Caco-2 (cell line): Measurements from ENCODE around the gene CR1. TPM values are rescaled to one million over a fixed set of nuclear protein-coding genes. Genes with fewer than 3 reads are reported as not detected.

Source experiments
- BruUV-seq: library from RNA; stranded (reverse); fragments of 400-500 nt; replicated peaks from 2 replicates; lab custom pipeline; 2021; lab: Mats Ljungman, UMichigan
- CTCF ChIA-PET: fragments of 300-600 bp; sonication (Branson Sonifier 250); formaldehyde crosslinking; loops from one replicate; lab custom pipeline; 2022; ENCODE audit warnings: antibody characterized with exemption; lab: Charles Lee
- POLR2A ChIA-PET: fragments of 300-600 bp; sonication (Branson Sonifier 250); formaldehyde crosslinking; loops from one replicate; lab custom pipeline; 2022; ENCODE audit warnings: antibody characterized with exemption; lab: Charles Lee
- DNase-seq, 2 experiments: peaks; one replicate each; pipeline versions ENCODE4 v3.0.0 to v3.0.0-alpha.2; 2020 to 2022
- H3K27me3 ChIP-seq: replicated peaks from 2 replicates; pipeline ENCODE4 v1.6.0; 2011; ENCODE audit warnings: low read length; ENCODE audit not compliant: control insufficient read depth, insufficient read depth
- H3K36me3 ChIP-seq: 2 replicates; pipeline ENCODE4 v1.5.1; 2011; ENCODE audit warnings: low read length; ENCODE audit not compliant: control insufficient read depth, insufficient read depth
- H3K4me1 ChIP-seq: fragments of 250-450 bp; sonication (Bioruptor Pico); 2 replicates; pipeline ENCODE4 v1.5.1; 2020; ENCODE audit warnings: mild to moderate bottlenecking
- H3K4me3 ChIP-seq: 2 replicates; pipeline ENCODE4 v1.5.1; 2011; ENCODE audit warnings: low read depth, mild to moderate bottlenecking, control low read depth, low read length
- H3K9me3 ChIP-seq: fragments of 250-450 bp; sonication (Bioruptor Pico); 2 replicates; pipeline ENCODE4 v1.5.1; 2020; ENCODE audit warnings: mild to moderate bottlenecking, moderate library complexity
- H3K27ac Mint-ChIP-seq: one replicate; pipeline ENCODE4 v1.8.0; 2022; ENCODE audit warnings: mixed read lengths; ENCODE audit not compliant: unreplicated experiment
- H3K27me3 Mint-ChIP-seq: one replicate; pipeline ENCODE4 v1.8.0; 2022; ENCODE audit warnings: mixed read lengths; ENCODE audit not compliant: insufficient read depth, unreplicated experiment
- H3K36me3 Mint-ChIP-seq: one replicate; pipeline ENCODE4 v1.8.0; 2022; ENCODE audit warnings: mild to moderate bottlenecking, mixed read lengths; ENCODE audit not compliant: insufficient read depth, unreplicated experiment
- H3K4me1 Mint-ChIP-seq: one replicate; pipeline ENCODE4 v1.8.0; 2022; ENCODE audit warnings: low read depth, mixed read lengths; ENCODE audit not compliant: unreplicated experiment
- H3K4me3 Mint-ChIP-seq: one replicate; pipeline ENCODE4 v1.8.0; 2022; ENCODE audit warnings: mild to moderate bottlenecking, moderate library complexity, mixed read lengths; ENCODE audit not compliant: unreplicated experiment
- H3K9me3 Mint-ChIP-seq: one replicate; pipeline ENCODE4 v1.8.0; 2022; ENCODE audit warnings: mixed read lengths; ENCODE audit not compliant: unreplicated experiment
- intact Hi-C: fragments of 100-400 bp; cut with micrococcal nuclease; formaldehyde crosslinking; loops from one replicate; pipeline ENCODE4 v1.10.0; 2022; ENCODE audit not compliant: unreplicated experiment
- total RNA-seq: library from RNA; stranded (reverse); gene quantifications from 2 replicates; pipeline ENCODE4 v1.2.3, GENCODE V29; 2022
- TF ChIP-seq, protein P1 (sequence below), 2 experiments: fragments of 200-600 bp in 1 of 2; IDR thresholded peaks; 1 replicate in 1 of 2; 2 replicates in 1 of 2; pipeline versions ENCODE4 v1.5.1 to v1.8.0; 2011 to 2022; ENCODE audit warnings: antibody characterized with exemption in 1 of 2, control low read depth in 1 of 2, inconsistent platforms in 1 of 2, low read depth in 1 of 2, low read length in 1 of 2, mild to moderate bottlenecking in 1 of 2, moderate library complexity in 1 of 2; ENCODE audit not compliant: insufficient read depth in 1 of 2, severe bottlenecking in 1 of 2, unreplicated experiment in 1 of 2

Gene CR1
- total RNA-seq, 1 experiment from 2014 or later, result not detected

- peak; percentile 72 to 77 for DNase-seq
- intact Hi-C loops, result loop anchor here (2.0 kb wide), 1 partner anchor 44 kb away; no protein-coding TSS in a partner anchor
- no peaks in the 10 kb centered on the region for H3K36me3 Mint-ChIP-seq
- H3K27me3 Mint-ChIP-seq, result peaks cover 21% of the 10 kb centered on the region
- no peak within 1 kb of the TSS for H3K27ac Mint-ChIP-seq
- H3K4me3 Mint-ChIP-seq, result peak within 1 kb of the TSS; percentile 63
- no peaks in the 10 kb centered on the region; the same call in 1 of the 2 replicates for H3K4me1 ChIP-seq
- no peaks in the 10 kb centered on the region for H3K4me1 Mint-ChIP-seq
- no peaks in the 10 kb centered on the region; the same call in 1 of the 2 replicates for H3K27me3 ChIP-seq
- no peaks in the 10 kb centered on the region for H3K9me3 Mint-ChIP-seq
- H3K36me3 ChIP-seq, result no peaks in the 10 kb centered on the region
- POLR2A ChIA-PET, result no interaction called here
- CTCF ChIA-PET, result interaction anchor here (0.5 to 1.4 kb wide), 2 partner anchors 45 to 50 kb away, joined by 3 to 9 read pairs; no protein-coding TSS in a partner anchor
- TF ChIP-seq, protein P1, sequence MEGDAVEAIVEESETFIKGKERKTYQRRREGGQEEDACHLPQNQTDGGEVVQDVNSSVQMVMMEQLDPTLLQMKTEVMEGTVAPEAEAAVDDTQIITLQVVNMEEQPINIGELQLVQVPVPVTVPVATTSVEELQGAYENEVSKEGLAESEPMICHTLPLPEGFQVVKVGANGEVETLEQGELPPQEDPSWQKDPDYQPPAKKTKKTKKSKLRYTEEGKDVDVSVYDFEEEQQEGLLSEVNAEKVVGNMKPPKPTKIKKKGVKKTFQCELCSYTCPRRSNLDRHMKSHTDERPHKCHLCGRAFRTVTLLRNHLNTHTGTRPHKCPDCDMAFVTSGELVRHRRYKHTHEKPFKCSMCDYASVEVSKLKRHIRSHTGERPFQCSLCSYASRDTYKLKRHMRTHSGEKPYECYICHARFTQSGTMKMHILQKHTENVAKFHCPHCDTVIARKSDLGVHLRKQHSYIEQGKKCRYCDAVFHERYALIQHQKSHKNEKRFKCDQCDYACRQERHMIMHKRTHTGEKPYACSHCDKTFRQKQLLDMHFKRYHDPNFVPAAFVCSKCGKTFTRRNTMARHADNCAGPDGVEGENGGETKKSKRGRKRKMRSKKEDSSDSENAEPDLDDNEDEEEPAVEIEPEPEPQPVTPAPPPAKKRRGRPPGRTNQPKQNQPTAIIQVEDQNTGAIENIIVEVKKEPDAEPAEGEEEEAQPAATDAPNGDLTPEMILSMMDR (IDR thresholded peaks at IDR 0.05; ENCODE audit: insufficient read depth in 1 of 2, low read depth in 1 of 2, low read length in 1 of 2, severe bottlenecking in 1 of 2, unreplicated experiment in 1 of 2), result peak; percentile 19 to 57
- no peaks in the 10 kb centered on the region for H3K9me3 ChIP-seq
- H3K4me3 ChIP-seq, result peak within 1 kb of the TSS; percentile 43
- BruUV-seq, result no TSS peak
Observed at GRCh38 chr1:207454046-207454964, 41.7 kb upstream of the CR1 start, which contains the start of gene CR2. CR2 (plus strand) TSS chr1:207454328; CDS start chr1:207454419, 91 bp downstream.

- Histone ChIP-seq H3K4me3 (no peak overlapping the region), H3K36me3 (no peaks in the 10 kb centered on the region), H3K27me3 (no peaks in the 10 kb centered on the region; the same call in 1 of the 2 replicates), H3K9me3 (no peaks in the 10 kb centered on the region), H3K4me1 (no peaks in the 10 kb centered on the region; the same call in 1 of the 2 replicates)
- H3K27me3 Mint-ChIP-seq, result peaks cover 13% of the 10 kb centered on the region
- no peaks in the 10 kb centered on the region for H3K36me3 Mint-ChIP-seq
- no peak overlapping the region for H3K27ac Mint-ChIP-seq
- TF ChIP-seq, protein P1 (IDR thresholded peaks at IDR 0.05; ENCODE audit: insufficient read depth in 1 of 2, low read depth in 1 of 2, low read length in 1 of 2, severe bottlenecking in 1 of 2, unreplicated experiment in 1 of 2), result no peak
- CTCF ChIA-PET, result no interaction called here
- peak overlapping the region; percentile 63 for H3K4me3 Mint-ChIP-seq
- intact Hi-C loops, result loop anchor here (2.0 kb wide), 1 partner anchor 44 kb away; no protein-coding TSS in a partner anchor
- no peaks in the 10 kb centered on the region for H3K4me1 Mint-ChIP-seq
- no peak for DNase-seq
- H3K9me3 Mint-ChIP-seq, result no peaks in the 10 kb centered on the region
- POLR2A ChIA-PET, result interaction anchor here (0.6 kb wide), 1 partner anchor 209 kb away, joined by 4 read pairs; no protein-coding TSS in a partner anchor
- no TSS peak for BruUV-seq
Observed at GRCh38 chr1:207455183-207455754, 40.7 kb upstream of the CR1 start.

- Histone ChIP-seq H3K4me3 (no peak overlapping the region), H3K36me3 (no peaks in the 10 kb centered on the region), H3K27me3 (no peaks in the 10 kb centered on the region), H3K4me1 (no peaks in the 10 kb centered on the region; the same call in 1 of the 2 replicates), H3K9me3 (no peaks in the 10 kb centered on the region)
- H3K27ac Mint-ChIP-seq, result no peak overlapping the region
- no peak overlapping the region for H3K4me3 Mint-ChIP-seq
- intact Hi-C loops, result no loop called here
- H3K27me3 Mint-ChIP-seq, result peaks cover 6% of the 10 kb centered on the region
- TF ChIP-seq, protein P1 (IDR thresholded peaks at IDR 0.05; ENCODE audit: insufficient read depth in 1 of 2, low read depth in 1 of 2, low read length in 1 of 2, severe bottlenecking in 1 of 2, unreplicated experiment in 1 of 2), result no peak
- DNase-seq, result no peak
- H3K36me3 Mint-ChIP-seq, result no peaks in the 10 kb centered on the region
- no peaks in the 10 kb centered on the region for H3K4me1 Mint-ChIP-seq
- POLR2A ChIA-PET, result no interaction called here
- H3K9me3 Mint-ChIP-seq, result no peaks in the 10 kb centered on the region
- no TSS peak for BruUV-seq
- CTCF ChIA-PET, result no interaction called here
Observed at GRCh38 chr1:207458414-207458813, 37.5 kb upstream of the CR1 start.
